Colonic mucosa (tissue), 4 donors: ENCODE results near the gene LRRC75A. TPM values are rescaled to one million over a fixed set of nuclear protein-coding genes. Genes with fewer than 3 reads are reported as not detected.

Experiments used
- DNase-seq: peaks from one replicate; pipeline ENCODE4 v3.0.0-alpha.2; 2020
- H3K27ac ChIP-seq: fragments of 200-600 bp; one replicate; pipeline ENCODE4 v1.8.0; 2021
- H3K27me3 ChIP-seq: fragments of 200-600 bp; one replicate; pipeline ENCODE4 v1.8.0; 2021
- H3K36me3 ChIP-seq: fragments of 200-600 bp; one replicate; pipeline ENCODE4 v1.8.0; 2021
- H3K4me1 ChIP-seq: fragments of 200-600 bp; one replicate; pipeline ENCODE4 v1.8.0; 2021; ENCODE audit warnings: mild to moderate bottlenecking
- H3K4me3 ChIP-seq: fragments of 200-600 bp; one replicate; pipeline ENCODE4 v1.8.0; 2021
- H3K9ac ChIP-seq, 2 donors: one replicate each; pipeline ENCODE4 v1.7.0; 2013; ENCODE audit warnings: control low read depth in 2 of 2, low read depth in 2 of 2, low read length in 2 of 2
- H3K9me3 ChIP-seq: fragments of 200-600 bp; one replicate; pipeline ENCODE4 v1.8.0; 2021
- CTCF ChIP-seq: fragments of 200-600 bp; IDR thresholded peaks from one replicate; pipeline ENCODE4 v1.8.0; 2022; ENCODE audit warnings: antibody characterized with exemption, mild to moderate bottlenecking
- intact Hi-C: fragments of 100-400 bp; cut with DNase I; formaldehyde crosslinking; loops from one replicate; pipeline ENCODE4 v1.14.1; 2022
- total RNA-seq, 2 donors: library from RNA; stranded (reverse); fragmentation: NEBNext Ultra II Directional in 1 of 2; extraction: Animal tissue kit (Norgen Biotek cat#: 25700) in 1 of 2; gene quantifications; one replicate each; pipeline ENCODE4 v1.2.1, GENCODE V29; 2021
- donor health status: healthy.
- donor health status: DM: no; HTN: no; CAD: no.
- donor health status: DM: no; HTN: no; CAD: no.

LRRC75A gene
- total RNA-seq, 2 donors from 2014 or later = 43.2 to 49.4 TPM

DNA sequence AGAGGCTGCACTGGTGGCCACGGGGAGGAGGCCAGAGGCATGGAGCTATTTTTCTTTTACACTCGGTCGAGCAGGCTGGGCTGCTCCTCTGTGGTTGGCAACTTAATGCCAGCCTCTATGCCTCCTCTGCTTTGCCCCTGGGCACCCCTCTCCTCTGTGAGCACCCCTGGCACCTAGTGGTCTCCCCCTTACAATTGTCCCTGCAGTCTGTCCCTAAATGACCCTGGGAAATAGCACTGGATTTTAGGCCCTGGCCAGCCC is 27.0 kb downstream of the LRRC75A start:
- intact Hi-C loops = no loop called here
- H3K4me3 ChIP-seq = no peak overlapping the region
- no peaks in the 10 kb centered on the region for H3K9me3 ChIP-seq
- H3K27me3 ChIP-seq = no peaks in the 10 kb centered on the region
- peaks cover 28% of the 10 kb centered on the region for H3K4me1 ChIP-seq
- no peak for TF ChIP-seq CTCF
- no peaks in the 10 kb centered on the region for H3K36me3 ChIP-seq
- peak overlapping the region; percentile 57 to 90 for H3K9ac ChIP-seq
- peak overlapping the region; percentile 87 for H3K27ac ChIP-seq
- DNase-seq = no peak

DNA sequence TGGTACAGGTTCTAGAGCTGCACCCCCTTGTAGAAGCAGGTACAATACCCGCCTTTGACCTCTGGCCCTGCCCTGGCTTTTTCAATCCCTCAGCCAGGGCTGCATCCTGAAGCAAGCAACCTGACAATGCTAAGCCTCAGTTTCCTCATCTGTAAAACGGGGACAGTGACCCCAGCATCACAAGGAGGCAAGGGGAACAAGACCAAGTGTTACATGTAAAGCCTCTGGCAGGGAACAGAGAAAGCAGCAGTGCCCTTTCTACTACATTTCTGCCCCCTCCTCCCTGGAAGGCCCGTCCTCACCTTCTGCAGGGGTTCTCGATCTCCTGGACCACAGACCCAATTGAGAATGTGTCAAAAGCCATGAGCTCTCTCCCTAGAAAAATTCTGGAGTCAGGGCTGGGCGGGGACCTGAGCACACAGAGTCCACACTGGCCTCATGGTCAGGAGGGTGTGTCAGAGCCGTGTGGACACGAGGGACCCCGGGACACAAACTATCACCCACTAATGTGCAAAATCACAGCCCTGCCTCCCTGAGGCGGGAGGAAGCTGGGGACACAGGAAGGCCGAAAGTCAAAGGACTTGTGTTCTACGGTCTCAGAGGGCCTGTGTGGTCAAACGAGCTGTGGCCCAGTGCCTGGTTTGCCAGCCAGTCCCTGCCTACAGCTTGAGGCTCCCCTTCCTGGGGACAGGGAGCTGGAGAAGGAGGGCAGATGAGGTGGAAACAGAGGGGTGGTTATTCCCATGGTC is 27.5 kb downstream of the LRRC75A start:
- no peak overlapping the region for H3K4me3 ChIP-seq
- TF ChIP-seq CTCF = no peak
- peak; percentile 56 for DNase-seq
- H3K36me3 ChIP-seq = no peaks in the 10 kb centered on the region
- H3K9ac ChIP-seq = peak overlapping the region; percentile 32 to 90
- H3K27ac ChIP-seq = peak overlapping the region; percentile 87
- H3K4me1 ChIP-seq = peaks cover 28% of the 10 kb centered on the region
- intact Hi-C loops = no loop called here
- no peaks in the 10 kb centered on the region for H3K27me3 ChIP-seq
- no peaks in the 10 kb centered on the region for H3K9me3 ChIP-seq

DNA sequence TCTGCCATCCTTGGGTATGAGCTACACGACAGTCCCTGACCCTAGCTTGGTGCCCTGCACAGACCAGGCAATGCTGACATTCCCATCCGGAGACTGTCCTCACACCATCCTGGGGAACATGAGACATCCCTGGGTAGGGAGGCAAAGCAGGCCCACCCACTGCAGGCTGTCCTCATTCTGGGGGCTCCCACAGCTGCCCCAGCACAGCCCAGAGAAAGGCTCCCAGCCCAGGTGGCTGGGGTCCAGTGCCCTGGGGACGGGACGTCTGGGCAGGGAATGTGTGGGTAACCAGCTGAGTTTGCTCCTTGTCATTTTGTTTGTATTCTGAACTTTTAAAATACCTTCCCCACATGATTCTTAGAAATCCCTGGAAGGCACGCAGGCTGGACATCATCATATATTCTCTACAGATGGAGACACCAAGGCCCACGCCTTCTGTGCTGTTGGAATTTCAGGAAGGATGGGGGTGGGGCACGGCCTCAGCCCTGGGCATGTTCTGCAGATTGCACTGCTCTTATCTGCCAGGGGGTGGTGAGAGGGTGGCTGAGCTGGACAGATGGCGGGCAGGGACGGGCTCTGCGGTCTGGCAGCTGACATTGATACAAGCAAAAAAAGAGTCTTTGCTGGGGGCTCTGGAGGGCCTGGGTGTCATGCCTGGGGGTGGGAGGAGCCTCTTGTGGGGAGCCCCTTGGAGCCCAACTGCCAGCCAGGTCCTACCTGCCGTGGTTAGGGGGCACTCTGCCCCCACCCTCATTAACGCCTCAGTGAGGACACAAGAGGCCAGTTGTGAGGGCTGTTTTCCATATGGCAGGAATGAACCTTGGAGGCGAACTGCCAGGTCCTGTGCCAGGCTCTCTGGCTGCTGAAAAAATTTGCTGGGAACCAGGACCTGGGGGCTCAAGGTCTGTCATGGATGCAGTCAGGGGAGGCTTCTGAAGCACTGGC is 28.4 kb downstream of the LRRC75A start:
- H3K9me3 ChIP-seq = no peaks in the 10 kb centered on the region
- H3K9ac ChIP-seq = peak overlapping the region in 1 of 2 donors; percentile 90
- intact Hi-C loops = no loop called here
- H3K27ac ChIP-seq = peak overlapping the region; percentile 87
- H3K4me3 ChIP-seq = no peak overlapping the region
- peak; percentile 93 for DNase-seq
- peak; percentile 25 for TF ChIP-seq CTCF
- no peaks in the 10 kb centered on the region for H3K36me3 ChIP-seq
- H3K27me3 ChIP-seq = no peaks in the 10 kb centered on the region
- H3K4me1 ChIP-seq = peaks cover 23% of the 10 kb centered on the region

DNA sequence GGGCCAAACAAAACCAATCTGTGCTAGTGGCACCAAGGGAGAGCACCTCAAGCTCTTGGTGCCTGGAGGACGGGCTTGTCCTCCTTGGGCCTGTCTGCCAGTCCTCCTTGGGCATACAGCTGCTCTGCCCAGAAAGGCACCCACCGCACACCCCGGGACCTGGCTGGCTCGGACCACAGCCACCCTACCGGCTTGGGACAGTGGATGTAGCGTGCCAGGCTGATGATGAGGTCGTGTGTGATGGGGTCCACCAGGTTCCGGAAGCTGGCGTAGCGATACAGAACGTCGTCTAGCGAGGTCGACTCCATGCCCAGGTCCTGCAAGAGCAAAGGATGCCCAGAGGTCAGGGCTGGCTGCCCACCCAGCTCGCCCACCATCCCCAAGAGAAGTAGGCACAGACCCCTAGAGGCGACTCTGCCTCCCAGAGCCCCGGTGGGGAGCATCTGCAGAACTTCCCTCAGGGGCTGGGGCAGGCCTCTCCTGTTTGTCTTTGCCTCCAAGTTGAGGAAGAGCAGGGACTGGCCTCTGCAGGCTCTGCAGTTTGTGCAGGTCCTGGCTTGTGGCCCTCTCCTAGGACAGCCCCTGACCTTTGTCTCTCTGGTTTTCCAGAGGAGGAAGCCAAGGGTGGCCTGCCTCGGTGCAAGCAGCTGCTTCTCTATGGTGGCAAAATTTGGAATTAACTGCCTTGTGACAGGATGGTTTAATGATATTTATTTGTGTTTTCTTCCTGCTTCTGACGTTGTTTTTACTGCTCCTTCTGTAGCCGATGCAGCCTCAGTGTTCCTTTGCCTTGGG is 29.7 kb downstream of the LRRC75A start:
- peaks cover 16% of the 10 kb centered on the region for H3K4me1 ChIP-seq
- TF ChIP-seq CTCF = no peak
- no peak for DNase-seq
- H3K27me3 ChIP-seq = no peaks in the 10 kb centered on the region
- intact Hi-C loops = no loop called here
- peak overlapping the region in 1 of 2 donors; percentile 7 for H3K9ac ChIP-seq
- no peak overlapping the region for H3K4me3 ChIP-seq
- H3K9me3 ChIP-seq = no peaks in the 10 kb centered on the region
- H3K27ac ChIP-seq = no peak overlapping the region
- no peaks in the 10 kb centered on the region for H3K36me3 ChIP-seq

DNA sequence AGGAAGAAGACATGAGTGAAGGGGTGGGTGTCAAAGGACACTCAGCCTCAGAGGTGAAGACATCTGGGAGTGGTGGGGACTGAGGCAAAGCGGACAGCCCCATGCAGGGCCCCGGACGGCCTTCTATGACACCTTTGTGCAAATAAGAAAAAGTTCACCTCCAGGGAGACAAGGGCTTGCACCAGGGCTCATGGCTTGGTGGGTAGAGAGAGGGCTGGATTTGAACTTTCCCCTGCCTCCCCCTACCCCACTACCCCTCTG is 30.5 kb downstream of the LRRC75A start:
- H3K4me3 ChIP-seq = no peak overlapping the region
- DNase-seq = no peak
- H3K27me3 ChIP-seq = no peaks in the 10 kb centered on the region
- H3K9ac ChIP-seq = no peak overlapping the region
- no peaks in the 10 kb centered on the region for H3K9me3 ChIP-seq
- H3K4me1 ChIP-seq = peaks cover 16% of the 10 kb centered on the region
- intact Hi-C loops = no loop called here
- H3K27ac ChIP-seq = no peak overlapping the region
- H3K36me3 ChIP-seq = no peaks in the 10 kb centered on the region
- TF ChIP-seq CTCF = no peak
